GM19463 (cell line): Measurements from ENCODE around the gene FAM216A.

Source experiments
- ATAC-seq: cut with Tn5 transposase; IDR thresholded peaks from one replicate; pipeline ENCODE4 v1.9.1; 2021; ENCODE audit warnings: mild to moderate bottlenecking, moderate library complexity; ENCODE audit not compliant: unreplicated experiment

FAM216A gene

GRCh38 chr12:110537605-110538409 is 69.2 kb downstream of the FAM216A start:
- no peak for ATAC-seq

GRCh38 chr12:110538869-110539622 is 70.4 kb downstream of the FAM216A start:
- no peak for ATAC-seq
